Effector CD8-positive, alpha-beta T cell (primary cell): Measurements from ENCODE around the gene SUPT4H1.
"Not testable (repeated sequence)": the region's sequence is repeated elsewhere in the genome, so short reads cannot be mapped to it uniquely, and the experiment has no call there.

Experiments used
- DNase-seq: peaks from one replicate; lab custom pipeline; 2025; lab: John Stamatoyannopoulos, UW

SUPT4H1 gene

DNA sequence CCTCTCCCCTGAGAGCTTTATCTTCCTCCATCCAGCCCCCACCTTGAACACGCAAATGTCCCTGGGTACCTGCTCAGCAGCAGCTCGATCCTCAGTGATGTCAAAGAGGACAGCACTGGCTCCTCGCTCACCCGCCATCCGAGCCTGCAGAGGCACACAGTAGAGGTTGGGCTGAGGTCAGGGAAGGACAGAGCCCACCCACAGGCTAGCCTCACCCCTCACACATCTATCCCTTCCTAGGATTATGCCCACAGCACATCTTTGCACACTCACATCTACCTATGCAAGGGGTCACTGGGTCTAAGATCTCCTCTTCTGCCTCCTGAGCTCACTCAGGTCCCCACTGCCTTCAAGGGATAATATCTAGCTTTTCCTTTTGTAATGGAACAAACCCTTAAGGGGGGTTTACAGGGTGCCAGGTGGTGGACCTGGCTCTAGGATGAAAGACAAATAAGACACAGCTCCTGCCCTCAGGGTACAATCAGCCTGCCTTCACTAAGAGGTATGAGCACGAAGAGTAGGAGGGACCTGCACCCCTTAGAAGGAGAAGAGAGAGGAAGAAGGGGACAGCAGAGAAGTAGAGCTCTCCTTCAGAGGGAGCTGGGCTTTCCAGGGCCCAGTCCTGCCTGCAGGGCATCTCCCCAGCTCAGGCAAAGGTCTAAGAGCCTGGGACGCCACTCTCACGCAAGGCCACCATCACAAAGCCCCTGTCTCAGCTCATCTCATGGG lies 11.6 kb upstream of the SUPT4H1 start:
- DNase-seq: no peak

DNA sequence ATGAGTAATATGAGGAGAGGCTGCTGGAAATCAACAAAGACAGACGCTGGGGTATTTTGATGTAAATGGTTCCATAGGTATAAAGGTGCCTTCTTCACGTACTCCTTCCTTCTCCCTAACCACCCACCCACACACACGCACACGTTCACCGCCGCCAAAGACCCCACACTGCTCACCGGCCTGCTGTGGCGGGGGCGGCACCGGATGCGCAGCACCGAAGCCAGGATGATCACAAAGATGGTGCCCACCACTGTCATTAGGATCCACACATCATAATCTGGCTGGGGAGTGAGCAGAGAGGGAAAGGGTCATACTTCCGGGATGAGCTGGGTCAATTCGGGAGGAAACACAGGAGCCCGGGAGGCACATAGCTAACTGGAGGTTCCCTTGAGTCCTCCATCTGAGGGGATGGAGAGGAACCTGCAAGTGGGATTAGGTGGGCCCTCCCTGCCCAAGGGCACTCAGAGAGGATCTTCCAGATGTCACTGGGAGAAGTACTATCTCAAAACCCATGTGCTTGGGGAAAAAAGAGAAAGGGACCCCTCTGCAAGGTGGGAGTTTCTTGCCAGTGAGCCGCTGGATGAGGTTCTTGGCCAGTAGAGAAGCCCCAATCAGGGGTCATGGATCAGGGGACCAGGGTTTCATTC lies 10.5 kb upstream of the SUPT4H1 start:
- no peak for DNase-seq

DNA sequence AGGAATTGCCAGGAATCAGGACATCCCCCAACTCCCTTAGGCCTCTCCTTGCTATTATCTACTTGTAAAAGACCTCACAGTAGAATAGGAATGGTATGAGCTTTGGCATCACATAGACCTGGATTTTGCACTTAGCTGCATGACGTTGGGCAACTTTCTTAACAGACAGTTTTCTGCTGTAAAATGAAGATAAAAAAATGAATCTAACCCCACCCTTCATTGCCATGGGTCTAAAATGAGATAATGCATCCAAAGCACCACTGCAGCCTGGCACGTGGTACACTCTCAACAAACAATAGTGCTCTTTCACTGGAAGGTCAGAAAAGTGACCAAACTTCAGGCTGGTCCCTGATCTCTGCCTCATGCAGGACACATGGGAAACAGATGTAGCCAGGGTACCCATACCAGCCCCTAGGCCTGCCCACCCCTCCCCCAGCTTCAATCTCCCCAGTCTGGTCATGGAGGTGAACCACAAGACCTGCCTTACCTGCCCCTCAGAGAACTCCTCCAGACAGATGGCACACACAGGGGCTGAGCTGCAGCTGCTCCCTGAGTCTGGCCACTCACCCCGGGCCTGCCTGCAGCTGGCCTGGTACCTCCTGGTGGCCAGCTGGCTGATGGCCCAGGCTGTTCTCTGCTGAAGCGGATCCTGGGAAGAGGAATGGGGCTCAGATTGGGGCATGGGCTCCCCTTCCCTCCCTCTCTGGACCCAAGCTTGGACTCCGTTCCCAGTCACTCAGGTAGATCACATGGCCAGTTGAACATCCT lies 8.5 kb upstream of the SUPT4H1 start:
- DNase-seq: no peak

DNA sequence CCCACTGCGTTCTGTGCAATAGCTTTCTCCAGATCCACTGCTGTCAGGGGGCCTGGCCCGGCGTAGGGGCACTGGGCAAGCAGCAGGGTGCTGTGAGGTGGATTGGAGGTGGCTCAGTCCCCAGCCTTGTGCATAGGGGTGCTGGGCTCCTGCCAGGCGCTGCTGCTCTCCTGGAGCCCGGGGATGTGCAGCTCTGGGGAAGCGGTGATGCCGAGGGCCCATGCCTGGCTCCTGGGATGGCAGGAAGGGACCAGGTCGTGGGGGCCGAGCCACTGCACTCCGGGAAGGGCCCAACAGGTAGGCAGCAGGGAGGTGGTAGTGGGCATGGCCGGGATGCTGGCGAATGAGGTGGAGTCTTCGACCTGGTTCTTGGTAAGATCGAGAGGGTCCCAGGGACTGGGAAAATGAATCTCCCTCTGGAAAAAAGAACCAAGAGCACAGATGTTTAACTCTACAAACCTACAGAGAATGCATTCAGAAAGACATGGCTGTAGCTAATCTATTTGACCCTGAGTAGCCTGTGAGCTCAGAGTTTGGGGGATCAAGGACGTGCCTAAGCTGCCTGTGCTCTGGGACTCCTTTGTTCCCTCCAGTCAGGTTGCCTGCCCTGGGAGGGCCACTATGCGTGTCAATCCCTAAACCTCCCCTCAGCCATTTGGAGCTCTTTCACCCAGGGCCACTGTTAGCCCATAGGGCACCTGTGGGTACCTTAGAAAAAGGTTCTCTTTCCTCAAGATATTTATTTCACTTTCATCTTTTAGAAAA lies 6.6 kb upstream of the SUPT4H1 start:
- no peak for DNase-seq

DNA sequence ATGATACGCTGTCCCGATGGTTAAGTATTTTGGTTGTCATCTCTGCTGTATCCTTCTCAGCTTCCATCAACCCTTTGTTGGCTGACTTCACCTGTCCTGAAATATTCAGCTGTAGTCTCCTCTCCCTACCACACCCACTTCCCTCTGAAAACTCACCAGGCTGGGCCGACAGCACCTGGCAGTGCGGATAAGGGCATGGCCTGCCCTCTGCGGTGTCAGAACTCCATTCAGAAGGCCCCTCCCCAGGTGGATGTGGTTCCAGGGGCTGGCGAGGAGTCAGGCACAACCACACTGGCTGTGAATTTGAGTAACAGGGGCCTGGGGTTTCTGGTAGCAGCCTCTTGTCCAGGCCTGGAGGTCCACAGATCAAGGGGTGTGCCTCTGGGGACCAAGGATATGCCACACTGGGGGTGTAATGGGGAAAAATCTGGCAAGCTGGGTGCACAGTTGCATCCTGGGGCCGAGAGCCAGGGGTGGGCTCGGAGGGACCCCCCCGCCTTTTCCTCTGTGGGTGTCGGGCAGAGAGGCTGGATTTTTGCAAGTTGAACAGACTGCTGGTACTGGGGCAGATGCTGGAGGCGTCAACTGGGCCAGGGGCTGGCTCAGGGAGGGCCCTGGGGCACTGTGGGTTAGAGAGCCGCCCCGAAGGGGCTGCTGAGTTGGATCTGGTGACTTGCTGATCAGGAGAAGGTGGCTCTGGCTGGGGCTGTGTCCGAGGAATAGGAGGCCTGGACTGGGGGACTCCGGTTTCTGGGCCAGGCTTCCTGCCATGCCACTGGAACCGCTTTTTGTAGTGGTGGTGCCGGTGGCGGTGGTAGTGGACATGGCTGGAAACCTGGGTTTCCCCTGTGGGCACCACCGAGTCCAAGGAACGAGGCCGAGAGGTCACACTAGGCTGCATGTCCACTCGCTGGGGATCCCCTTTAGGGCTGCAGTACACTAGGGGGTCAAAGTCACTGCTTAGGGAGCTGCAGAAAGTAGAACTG lies 5.6 kb upstream of the SUPT4H1 start:
- no peak for DNase-seq

DNA sequence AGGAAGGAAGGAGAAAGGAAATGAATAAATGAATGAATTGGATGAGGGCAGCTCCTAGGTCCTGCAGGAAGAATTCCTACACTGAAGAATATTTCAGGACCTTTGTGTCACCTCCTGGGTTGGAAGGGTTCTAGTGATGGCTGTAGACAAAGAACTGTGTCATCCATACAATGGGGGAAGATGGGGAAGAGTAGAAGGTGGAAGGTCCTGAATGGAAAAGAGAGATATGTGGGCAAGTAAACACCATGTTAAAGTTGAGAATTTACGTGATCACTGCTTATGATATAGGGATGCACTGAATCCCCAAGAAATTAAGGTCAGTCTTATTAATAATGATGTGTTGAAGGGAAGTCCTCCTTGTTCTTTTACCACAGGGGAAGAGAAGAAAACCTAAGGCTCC lies 4.2 kb upstream of the SUPT4H1 start:
- no peak for DNase-seq

DNA sequence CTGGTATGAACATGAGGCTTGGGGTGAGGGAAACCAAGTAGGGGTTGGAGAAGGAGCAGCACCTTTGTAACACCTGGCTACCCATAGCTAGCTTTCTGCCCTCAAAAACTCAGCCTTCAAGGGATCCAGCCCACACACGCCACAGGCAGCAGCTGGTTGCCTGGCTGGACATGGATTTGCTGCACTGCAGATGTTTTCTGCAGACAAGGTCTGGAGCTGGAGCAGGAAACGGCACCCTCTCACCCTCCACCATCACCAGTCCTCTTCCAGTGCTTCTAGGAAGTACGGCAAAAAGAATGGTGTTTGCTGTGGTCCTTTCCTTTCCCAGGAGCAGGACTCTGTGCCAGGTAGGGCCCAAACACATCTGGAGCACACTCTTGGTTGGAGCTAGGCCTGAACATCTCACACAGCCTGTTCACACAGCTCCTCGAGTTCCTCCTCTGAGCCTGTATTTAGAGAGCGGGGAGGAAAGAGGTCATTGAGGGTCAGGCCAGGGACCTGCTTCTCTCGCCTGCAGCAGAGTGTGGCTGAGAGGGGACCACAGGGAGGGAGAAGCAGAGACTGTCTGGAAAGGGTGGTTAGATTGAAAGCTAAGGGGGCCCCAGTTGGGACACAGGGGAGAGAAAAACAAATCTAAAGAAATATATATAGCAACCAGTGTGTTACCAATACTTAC lies 2.7 kb upstream of the SUPT4H1 start:
- no peak for DNase-seq

DNA sequence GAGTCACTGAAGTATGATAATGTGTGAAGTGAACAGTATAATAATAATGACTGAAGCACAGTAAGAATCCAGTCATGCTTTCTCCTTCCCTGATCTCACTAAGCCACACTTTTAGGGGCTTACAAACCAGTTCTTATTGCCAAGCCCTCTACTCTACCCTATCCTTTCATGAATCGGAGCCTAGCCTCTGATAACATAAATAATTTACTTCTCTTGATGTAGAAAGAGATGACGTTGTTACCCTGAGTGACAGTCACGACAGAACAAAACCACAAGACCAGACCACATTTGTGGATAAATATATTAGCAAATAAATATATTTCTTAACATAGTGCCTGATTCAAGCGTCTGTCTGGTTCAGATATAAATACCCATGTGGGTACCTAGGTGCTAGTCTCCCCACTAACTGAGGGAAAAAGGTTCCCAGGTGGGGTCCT lies 1.4 kb upstream of the SUPT4H1 start:
- no peak for DNase-seq

DNA sequence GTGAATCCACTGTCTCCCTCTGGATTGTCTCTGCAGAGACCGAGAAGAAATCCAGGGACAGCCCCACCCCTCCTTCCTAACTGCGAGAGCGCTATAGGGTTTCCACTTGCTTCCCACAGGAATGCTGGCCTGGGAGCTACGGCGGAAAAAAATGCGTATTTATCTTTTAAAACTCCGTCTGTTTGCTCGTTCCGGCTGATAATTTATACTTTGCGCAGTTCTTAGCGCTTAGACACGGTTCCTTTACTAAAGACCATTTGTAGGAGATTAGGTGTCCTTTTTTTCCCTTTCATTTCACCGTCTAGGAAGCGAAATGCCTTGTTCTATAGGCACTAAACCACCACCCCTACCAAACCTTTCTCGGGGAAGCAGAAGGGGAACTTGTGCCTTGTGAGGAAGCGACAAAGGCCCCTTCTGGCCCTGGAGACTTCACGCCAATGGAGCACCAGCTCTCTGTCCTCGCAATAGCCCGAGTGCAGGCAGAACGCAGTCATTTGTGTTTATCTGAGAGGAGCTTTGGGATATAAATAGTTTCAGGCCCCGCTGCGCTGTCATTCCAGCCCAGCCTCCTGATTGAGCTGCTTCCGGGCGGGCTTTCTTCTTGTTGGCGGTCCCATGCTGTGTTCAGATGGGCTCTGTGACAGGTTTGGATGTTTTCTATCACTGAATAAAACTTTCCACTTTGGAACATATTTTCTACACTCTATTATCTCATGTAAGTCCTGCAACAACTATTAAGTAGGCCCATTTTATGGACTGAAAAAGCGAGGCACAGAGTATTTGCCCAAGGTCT lies 791 bp upstream of the SUPT4H1 start:
- DNase-seq: no peak

DNA sequence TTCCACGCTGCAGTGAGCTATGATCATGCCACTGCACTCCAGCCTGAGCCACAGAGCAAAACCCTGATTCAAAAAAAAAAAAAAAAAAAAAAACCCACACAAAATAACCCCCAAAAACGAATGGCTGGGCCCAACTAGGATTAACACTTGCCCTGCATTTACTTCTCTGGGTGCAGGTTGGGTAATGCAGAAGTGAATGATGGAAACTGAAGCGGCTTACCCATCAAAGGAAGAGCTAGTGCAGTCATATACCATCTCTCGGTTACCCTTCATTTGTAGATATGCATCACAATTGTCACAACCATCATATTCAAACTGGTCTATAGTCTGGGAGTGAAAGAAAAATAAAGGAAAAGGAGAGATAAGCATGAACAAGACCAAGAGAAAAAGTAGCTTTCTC lies 819 bp downstream of the SUPT4H1 start:
- no peak for DNase-seq

DNA sequence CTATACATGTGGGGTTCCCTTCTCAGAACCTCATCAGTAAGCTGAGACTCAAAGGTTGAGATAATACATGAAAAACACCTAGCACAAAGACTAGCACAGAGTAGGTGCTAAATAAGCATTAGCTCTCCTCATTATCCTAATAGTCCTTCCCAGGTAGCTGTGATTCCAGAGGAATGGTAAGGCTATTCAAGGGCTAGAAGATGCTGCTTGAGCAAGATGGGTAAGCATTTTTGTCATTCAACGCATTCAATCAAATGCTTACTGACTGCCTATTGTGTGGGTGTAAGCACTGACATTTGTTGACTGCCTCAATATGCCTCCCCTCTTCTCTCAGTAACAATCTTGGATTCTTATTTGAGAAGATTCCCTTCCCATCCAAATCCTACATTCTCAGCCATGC lies 4.0 kb downstream of the SUPT4H1 start:
- DNase-seq: no peak

DNA sequence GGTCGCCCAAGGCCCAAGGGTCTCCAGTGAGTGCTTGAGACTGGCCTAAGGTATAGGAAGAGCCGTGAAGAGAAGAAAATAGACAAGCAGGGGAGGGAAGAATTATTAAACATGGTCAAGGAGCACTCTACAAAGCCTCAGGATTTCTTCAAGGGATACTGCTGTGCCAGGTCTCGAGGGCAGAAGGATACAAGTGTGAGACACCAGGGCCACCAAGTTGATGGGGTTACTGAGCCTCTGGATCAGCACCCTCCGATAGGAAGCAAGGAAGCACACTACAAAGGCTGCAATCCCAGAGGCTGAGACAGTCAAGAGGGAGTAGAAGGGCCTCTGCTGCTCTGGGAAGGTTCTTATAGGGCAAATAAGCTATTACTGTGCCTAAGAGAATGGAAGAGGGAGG lies 6.5 kb downstream of the SUPT4H1 start:
- DNase-seq: no peak

DNA sequence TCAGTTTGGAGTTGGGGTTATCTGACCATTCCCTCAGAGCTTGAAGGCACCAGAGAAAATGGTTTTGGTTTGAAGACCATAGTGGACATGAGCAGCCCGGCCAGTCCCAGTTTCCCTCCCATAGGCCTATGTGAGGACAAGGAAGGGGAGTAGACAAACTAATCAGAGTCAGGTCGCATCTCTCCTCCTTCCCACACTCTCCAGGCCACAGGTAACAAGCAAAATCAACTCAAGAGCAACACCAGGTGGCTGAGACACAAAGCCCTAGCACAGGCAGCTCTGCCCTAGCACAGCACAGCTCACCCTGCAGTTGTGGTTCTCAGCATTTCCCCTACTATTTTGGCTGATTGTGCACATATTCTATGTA lies 7.2 kb downstream of the SUPT4H1 start:
- DNase-seq: peak; percentile 27

DNA sequence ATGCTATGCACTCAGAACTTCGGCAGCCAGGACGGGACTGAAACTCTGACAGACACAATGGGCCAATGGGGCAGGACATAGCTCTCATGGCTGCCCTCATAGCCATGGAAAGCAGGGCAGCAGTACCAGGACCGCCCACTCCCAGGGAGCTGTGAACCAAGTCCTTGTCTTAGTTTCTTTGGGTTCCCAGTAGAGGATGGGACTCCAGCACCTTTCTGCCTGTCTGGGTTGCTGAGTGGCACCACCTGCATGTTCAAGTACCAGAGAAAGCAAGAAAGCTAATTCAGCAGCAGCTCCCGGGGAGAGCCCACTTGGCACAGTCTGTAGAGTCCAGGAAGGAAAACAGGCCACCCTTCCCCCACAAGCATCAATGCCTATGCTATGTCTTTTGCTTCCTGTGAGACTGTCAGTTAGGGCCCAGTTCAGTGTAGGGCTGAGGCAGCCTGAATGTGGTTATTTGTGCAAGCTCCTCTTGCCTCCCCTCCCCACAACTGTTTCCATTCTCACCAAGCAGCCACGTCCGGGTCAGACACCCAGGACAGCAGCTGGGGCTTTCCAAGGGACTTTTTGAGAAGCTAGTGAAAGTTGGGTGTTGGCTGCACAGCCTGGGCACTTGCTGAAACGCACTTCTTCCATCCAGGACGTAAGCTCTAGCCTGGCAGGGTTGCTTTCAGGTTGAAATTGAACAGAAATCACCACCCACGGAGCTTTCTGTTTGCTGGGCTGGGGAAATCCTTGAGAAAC lies 7.8 kb downstream of the SUPT4H1 start:
- peak; percentile 68 for DNase-seq

DNA sequence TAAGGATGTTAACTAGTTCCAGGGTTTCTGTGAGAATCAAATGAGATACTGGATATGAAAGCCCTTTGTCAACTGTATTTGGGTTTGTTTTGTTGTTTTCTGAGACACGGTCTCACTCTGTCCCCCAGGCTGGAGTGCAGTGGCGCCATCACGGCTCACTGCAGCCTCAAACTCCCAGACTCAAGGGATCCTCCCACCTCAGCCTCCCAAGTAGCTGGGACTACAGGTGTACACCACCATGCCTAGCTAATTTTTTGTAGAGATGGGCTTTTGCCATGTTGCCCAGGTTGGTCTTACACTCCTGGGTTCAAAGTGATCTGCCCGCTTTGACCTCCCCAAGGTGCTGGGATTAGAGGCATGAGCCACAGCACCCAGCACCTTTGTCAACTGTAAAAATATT lies 8.9 kb downstream of the SUPT4H1 start:
- DNase-seq: no peak

DNA sequence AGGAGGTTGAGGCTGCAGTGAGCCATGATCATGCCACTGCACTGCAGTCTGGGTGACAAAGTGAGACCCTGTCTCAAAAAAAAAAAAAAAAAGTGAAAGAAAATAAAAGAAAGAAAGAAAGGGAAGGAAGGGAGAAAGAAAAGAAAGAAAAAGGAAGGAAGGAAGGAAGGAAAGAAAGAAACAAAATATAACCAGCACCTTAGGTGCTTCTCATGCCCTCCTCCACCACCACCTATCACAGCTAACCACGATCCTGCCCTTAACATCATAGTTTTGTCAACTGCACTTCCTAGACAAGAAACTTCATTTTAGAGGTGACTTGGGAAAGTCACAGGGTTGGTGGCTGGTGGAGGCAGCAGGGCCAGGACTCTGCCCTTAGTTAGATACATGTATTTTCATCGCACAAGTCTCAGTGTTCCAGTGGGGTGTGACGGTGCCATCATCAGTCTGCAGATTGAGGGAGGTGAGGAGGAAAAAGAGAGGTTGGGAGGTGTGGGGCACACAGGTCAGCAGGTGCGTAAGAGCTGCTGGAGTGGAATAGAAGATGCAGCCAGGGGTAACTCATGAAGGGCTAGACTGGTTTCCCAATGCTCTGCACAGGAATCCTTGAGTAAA lies 10.0 kb downstream of the SUPT4H1 start:
- DNase-seq: no peak

DNA sequence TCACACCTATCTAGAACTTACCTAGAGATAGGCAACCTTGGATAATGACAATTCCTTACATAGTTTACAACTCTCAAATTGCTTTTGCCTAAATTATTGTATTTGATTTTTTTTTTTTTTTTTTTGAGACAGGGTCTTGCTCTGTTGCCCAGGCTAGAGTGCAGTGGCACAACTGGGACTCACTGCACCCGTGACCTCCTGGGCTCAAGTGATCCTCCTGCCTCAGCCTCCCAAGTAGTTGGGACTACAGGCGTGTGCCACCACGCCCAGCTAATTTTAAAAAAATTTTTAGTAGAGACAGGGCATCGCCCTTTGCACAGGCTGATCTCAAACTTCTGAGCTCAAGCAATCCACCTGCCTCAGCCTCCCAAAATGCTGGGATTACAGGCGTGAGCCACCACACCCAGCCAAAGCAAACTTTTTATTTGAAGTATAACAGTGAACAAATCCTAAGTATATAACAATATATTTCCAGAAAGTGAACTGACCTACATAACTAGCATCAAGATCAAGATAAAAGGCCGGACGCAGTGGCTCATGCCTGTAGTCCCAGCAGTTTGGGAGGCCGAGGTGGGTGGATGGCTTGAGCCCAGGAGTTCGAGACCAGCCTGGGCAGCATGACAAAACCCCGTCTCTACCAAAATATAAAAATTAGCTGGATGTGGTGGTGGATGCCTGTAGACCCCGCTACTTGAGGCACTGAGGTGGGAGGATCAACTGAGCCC lies 10.7 kb downstream of the SUPT4H1 start:
- DNase-seq: not testable (repeated sequence)

DNA sequence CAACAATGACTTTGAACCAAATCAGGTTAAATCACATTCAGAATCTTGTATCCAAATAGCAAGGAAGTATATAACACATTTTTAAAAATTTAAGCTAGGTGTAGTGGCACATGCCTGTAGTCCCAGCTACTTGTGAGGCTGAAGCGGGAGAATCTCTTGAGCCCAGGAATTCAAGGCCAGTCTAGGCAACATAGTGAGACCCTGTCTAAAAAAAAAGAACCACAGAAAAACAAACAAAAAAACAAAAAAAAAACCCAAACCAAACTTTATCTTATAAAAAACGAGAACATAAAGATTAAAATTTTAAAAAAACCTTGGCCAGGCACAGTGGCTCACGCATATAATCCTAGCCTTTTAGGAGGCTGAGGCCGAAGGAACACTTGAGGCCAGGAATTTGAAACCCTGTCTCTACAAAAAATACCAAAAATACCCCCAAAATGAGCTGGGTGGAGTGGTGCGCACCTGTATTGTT lies 11.6 kb downstream of the SUPT4H1 start:
- no peak for DNase-seq
